Skeletal muscle cell (primary cell): ENCODE measurements around the gene ZNF438.
A peak's percentile ranks its signal among the peaks of the same experiment; 100 is the strongest.

ENCODE experiments used
- DNase-seq: peaks from one replicate; pipeline ENCODE4 v3.0.0-alpha.2; 2010; ENCODE audit warnings: low read depth
- H3K4me3 ChIP-seq: 2 replicates; pipeline ENCODE4 v1.5.1; 2011; ENCODE audit warnings: low read depth, mild to moderate bottlenecking, control low read depth, low read length, moderate library complexity

ZNF438 gene

DNA sequence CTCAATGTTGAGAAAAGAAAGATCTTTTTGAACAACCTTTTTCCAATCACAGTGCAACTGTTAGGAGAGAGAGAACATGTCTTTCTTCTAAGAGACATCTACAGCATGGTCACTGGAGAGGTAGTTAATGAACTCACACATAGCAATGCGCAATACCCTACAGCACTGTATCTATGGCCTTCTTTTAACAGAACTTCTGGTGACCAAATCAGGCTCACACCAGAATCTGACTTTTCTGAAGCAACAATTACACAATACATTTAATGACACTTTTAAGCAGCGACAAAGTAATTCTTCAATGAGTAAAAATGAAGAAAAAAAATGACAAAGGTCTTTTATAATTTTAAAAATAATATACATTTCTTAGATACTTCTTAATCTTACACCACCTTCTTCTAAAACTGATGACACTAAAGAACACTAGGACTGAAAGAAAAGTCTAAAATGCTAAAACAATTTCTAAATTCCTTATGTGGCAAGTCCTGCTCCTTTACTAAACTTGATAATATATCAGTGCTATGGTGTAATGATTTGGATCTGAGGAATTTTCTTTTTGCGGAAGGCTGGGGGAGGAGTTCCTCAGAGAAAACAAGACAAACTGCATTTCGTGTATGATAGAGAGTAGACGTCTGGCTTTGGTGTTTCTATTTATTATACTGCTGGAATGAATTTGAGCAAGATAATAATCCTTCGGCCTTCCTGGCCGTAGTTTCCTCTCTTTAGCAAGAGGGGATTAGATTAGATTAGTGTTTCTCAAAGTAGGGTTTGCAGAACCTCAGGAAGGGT lies 166.3 kb downstream of the ZNF438 start:
- no peak for DNase-seq
- no peak overlapping the region for H3K4me3 ChIP-seq

GRCh38 chr10:30863516-30864210 lies 168.0 kb downstream of the ZNF438 start:
- DNase-seq = no peak
- H3K4me3 ChIP-seq = no peak overlapping the region

- DNase-seq = peak; percentile 76
- H3K4me3 ChIP-seq = no peak overlapping the region
Measured at GRCh38 chr10:30862486-30862885, 169.2 kb downstream of the ZNF438 start.

DNA sequence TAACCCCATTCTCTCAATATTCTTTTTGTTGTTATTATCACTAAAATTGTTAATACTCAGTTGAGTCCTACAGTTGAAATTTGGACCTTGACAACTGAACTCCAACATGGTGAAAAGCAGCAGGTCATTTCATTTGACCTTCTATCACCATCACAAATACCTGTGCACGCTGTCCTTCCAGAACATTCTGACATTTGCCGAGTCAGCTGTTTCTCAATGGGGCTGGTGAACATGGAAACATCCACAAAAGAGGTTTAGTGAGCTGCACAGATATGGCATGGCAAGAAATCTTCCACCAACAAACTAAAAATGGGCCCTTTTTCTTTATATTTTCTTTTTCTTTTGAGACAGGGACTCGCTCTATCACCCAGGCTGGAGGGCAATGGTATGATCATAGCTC lies 169.7 kb downstream of the ZNF438 start:
- DNase-seq = no peak
- no peak overlapping the region for H3K4me3 ChIP-seq

DNA sequence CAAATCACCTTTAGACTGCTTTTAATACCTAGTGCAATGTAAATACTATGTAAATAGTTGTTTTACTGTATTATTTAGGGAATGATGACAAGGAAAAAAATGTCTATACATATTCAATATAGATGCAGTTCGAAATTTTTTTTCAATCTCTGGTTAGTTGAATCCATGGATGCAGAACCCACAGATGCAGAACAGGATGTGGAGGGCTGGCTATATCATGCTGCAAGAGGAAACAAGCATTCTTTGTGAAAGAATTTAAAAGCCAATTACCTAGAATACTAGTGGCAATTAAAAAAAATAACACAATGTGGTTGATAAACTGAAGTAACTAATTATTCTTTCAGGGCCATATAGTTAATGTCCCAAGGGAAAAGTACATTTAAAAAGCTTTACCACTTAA lies 170.4 kb downstream of the ZNF438 start:
- no peak for DNase-seq
- H3K4me3 ChIP-seq = no peak overlapping the region

DNA sequence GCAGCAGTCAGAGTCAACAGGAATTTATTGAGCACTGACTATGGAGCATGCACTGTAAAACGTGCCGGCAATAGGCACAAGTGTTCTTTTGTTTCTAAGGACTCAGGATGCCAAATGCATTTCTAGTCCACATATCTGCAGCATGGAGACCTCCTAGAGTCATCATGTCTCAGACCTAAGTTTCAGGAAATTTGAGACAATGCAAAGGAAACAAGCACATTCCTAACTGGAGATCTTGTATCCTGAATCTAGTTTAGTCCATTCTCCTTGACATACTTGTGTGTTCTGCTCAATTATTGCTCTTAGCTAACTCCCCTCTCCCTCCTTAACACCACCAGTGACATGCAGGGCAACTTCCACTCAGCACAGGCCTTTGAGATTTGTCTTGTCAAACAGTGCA lies 173.2 kb downstream of the ZNF438 start:
- H3K4me3 ChIP-seq = no peak overlapping the region
- DNase-seq = no peak

GRCh38 chr10:30857803-30858202 lies 173.9 kb downstream of the ZNF438 start:
- peak; percentile 91 for DNase-seq

DNA sequence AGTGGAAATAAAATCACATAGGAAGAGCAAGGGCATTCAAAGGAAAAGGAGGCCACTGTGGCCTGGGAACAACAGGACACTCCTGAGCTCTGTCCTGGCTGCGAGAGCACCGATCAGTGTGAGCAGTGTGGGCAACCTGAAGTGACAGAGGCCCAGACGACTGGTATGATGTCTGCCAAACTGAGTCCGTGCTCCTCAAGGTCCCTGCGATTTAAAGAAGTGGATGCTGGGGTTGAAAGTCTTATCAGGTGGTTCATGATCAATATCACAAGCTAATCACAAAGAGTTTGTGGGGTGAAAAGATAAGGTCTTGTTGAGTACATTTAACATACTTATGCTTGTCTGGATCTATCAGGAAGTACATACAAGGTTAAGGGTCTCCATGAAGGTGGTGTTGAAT lies 176.5 kb downstream of the ZNF438 start:
- DNase-seq = no peak

More at GRCh38 chr10:30857803-30858202, 173.9 kb downstream of the ZNF438 start:
- no peak overlapping the region for H3K4me3 ChIP-seq

GRCh38 chr10:30854656-30855055 lies 177.0 kb downstream of the ZNF438 start:
- no peak overlapping the region for H3K4me3 ChIP-seq
- no peak for DNase-seq

More for the DNA sequence above, 176.5 kb downstream of the ZNF438 start:
- H3K4me3 ChIP-seq = no peak overlapping the region

- DNase-seq = no peak
- H3K4me3 ChIP-seq = no peak overlapping the region
Measured at GRCh38 chr10:30853066-30853465, 178.6 kb downstream of the ZNF438 start.

GRCh38 chr10:30850776-30851175 lies 180.9 kb downstream of the ZNF438 start:
- no peak for DNase-seq
- no peak overlapping the region for H3K4me3 ChIP-seq

DNA sequence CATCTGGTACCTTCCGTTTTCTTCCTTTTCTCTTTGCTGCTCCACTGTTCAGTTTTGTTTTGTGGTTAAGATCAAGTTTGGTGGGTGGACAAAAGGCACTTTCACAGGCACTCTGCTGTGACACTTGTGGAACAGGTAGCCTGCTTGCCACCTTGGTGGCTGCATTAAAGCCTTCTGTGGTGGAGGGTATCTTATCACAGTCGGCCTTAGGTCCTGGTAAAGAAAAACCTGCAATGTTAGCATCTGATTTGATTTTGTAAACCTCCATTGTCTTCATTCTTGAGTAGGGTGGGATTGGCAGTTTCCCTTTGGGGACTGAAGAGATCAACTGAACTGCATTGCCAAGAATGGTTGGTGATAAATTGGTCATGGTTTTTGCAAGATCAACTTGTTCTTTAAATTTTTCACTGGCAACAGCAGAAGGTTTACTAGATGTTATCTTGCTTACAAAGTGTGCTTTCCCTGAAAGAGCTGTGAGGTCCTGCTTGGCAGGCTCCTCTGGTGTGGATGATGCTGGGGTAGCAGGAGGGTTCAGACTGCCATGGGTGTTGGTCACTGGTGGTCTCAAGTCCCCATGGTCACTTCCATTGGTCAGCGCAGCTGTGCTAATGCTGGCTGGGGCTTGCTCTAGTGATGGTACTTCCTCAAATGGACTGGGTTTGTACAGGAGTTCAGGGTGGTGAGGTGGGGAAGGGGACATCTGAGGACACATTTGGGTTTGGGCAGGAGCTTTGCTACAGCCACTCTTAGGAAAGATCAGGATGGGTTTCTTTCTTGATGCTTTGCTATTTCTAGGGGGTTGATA lies 182.2 kb downstream of the ZNF438 start:
- H3K4me3 ChIP-seq = no peak overlapping the region
- DNase-seq = no peak

GRCh38 chr10:30848396-30849032 lies 183.2 kb downstream of the ZNF438 start:
- no peak overlapping the region for H3K4me3 ChIP-seq
- DNase-seq = no peak

GRCh38 chr10:30847642-30848041 lies 184.0 kb downstream of the ZNF438 start:
- no peak for DNase-seq
- H3K4me3 ChIP-seq = no peak overlapping the region

DNA sequence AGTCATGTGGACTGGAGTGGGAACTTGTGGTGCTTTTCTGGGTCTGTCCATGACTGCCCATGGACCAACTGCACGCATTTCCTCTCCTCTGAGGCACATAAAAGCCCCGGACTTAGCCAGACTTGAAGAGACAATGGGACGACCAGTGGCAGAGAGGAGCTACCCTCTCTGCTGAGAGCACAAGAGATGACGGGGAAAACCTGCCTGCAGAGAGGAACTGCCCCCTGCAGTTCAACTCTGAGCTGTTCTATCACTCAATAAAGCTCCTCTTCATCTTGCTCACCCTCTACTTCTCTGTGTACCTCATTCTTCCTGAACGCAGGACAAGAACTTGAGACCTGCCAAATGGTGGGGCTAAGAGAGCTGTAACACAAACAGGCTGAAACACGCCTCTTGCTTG lies 184.5 kb downstream of the ZNF438 start:
- no peak for DNase-seq
- H3K4me3 ChIP-seq = no peak overlapping the region

- no peak overlapping the region for H3K4me3 ChIP-seq
- no peak for DNase-seq
Measured at GRCh38 chr10:30846710-30847109, 185.0 kb downstream of the ZNF438 start.

DNA sequence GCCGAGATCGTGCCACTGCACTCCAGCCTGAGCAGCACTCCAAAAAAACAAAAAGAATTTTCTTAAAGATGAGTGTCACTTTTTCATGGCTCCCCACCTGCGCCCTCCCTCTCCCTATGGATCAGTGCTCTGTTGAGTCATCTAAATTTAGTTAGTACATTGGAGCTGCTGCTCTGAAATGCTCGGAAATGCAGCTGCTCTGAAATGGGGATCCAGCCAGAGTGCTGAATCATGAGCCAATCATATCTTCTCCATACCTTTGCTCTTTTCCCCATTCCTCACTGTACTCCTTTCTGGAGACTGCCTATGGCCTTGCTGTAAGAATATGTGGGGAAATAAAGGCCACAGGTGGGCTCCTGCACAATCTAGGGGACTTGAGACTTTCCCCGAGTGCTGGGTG lies 188.8 kb downstream of the ZNF438 start:
- H3K4me3 ChIP-seq = no peak overlapping the region
- DNase-seq = peak; percentile 31

DNA sequence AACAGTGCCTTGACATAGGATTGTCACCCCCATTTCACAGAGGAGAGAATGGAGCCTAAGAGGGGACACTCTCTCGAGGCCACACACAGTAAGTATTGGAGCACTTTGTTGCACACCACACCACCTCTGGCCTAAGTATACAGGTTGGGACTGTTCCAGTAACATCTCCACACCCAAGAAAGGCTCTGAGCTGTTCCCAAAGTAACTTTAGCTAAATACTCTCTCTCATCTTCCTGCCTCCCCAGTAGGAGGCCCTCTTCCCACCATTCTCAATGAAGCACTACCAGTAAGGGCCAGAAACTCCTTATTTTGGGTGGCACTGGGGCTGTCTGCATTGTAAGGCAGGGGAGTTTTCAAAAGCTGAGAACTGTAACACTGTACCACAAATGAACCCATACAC lies 189.5 kb downstream of the ZNF438 start:
- no peak overlapping the region for H3K4me3 ChIP-seq
- no peak for DNase-seq

DNA sequence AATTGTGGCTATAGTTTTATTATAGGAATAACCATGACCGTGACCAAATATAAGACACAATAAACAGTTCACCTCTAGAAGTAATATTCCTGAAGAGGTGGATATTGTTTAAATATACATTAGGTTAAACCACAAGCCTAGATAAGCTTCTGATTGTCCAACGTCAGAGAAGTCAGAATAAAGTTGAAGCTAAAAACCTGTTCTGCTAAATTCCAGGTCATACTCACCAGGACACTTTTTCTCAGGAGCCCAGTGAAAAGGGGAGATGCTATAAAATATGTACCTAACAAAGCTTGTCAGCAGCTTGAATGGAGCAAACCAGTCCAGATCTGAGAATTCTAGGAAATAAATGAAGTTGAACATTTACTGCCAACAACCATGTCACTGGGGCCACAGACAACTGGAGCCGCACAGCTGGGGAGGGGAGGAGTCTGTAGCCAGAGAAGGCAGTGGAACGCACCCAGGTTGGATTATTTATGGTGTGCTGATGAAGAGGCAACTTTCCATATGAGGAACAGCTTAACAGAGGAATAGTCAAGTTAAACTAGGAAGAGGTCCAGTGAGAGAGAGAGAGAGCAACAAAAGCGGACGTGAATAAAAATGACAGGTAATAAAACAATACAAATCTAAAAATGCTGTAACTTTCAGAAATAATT lies 191.1 kb downstream of the ZNF438 start:
- H3K4me3 ChIP-seq = no peak overlapping the region
- no peak for DNase-seq
